Measurements from ENCODE around the gene ANKRD17. TPM values are rescaled to one million over a fixed set of nuclear protein-coding genes. Genes with fewer than 3 reads are reported as not detected.

ANKRD17 gene
- total and polyA plus RNA-seq, 9 of the 15 experiments (the other 6 are each of a cell fraction or from before 2014, with no cell fraction given), result 25.5 to 86.9 (median 52.2) TPM

GRCh38 chr4:73103799-73104503, 154.6 kb downstream of the ANKRD17 start (continued):
- TF ChIP-seq BCLAF1 (IDR thresholded peaks at IDR 0.05; ENCODE audit: borderline replicate concordance in 1 of 2, control insufficient read depth in 1 of 2, low read depth in 2 of 2, low read length in 1 of 2), result no peak
- no peak for TF ChIP-seq ELF2 (CRISPR knock-in tag; IDR thresholded peaks at IDR 0.05)
- no peak for TF ChIP-seq TAF1 (IDR thresholded peaks at IDR 0.05; ENCODE audit: control insufficient read depth, extremely low read depth, insufficient read depth, low read length, severe bottlenecking)
- no peak for TF ChIP-seq POLR3A (IDR thresholded peaks at IDR 0.05; ENCODE audit: borderline replicate concordance, extremely low read depth, insufficient read depth, insufficient read length)
- TF ChIP-seq ZBTB9 (CRISPR knock-in tag; IDR thresholded peaks at IDR 0.05), result no peak
- TF ChIP-seq GATAD2A (IDR thresholded peaks at IDR 0.05), result no peak
- no peak for TF ChIP-seq SMAD2 (IDR thresholded peaks at IDR 0.05; ENCODE audit: low read depth, low read length)
- TF ChIP-seq CBX1 (IDR thresholded peaks at IDR 0.05; ENCODE audit: low read depth), result no peak
- no peak for TF ChIP-seq KLF6 (CRISPR knock-in tag; IDR thresholded peaks at IDR 0.05; ENCODE audit: borderline replicate concordance)
- no peak for TF ChIP-seq SMARCB1 (IDR thresholded peaks at IDR 0.05; ENCODE audit: insufficient read length, low read depth)
- TF ChIP-seq HDAC2 (IDR thresholded peaks at IDR 0.05), result no peak
- no peak for TF ChIP-seq GMEB1 (CRISPR knock-in tag; IDR thresholded peaks at IDR 0.05)
- no peak for TF ChIP-seq ZNF584 (CRISPR knock-in tag; IDR thresholded peaks at IDR 0.05; ENCODE audit: low read depth)
- TF ChIP-seq ZBTB33 (CRISPR knock-in tag; IDR thresholded peaks at IDR 0.05), result no peak
- TF ChIP-seq CTBP1 (IDR thresholded peaks at IDR 0.05; ENCODE audit: borderline replicate concordance), result no peak
- no peak for TF ChIP-seq RBM15 (IDR thresholded peaks at IDR 0.05; ENCODE audit: insufficient read depth, low read length)
- no peak for TF ChIP-seq ZNF224 (CRISPR knock-in tag; IDR thresholded peaks at IDR 0.05)
- TF ChIP-seq YY1 (IDR thresholded peaks at IDR 0.05; ENCODE audit: borderline replicate concordance in 1 of 3, control insufficient read depth in 1 of 3, extremely low read depth in 1 of 3, insufficient read depth in 3 of 3, insufficient read length in 1 of 3, insufficient replicate concordance in 2 of 3, low read depth in 1 of 3, low read length in 2 of 3), result no peak
- no peak for TF ChIP-seq MEIS2 (IDR thresholded peaks at IDR 0.05; ENCODE audit: partially characterized antibody)
